Measurements from ENCODE around the gene GABRA4. TPM values are rescaled to one million over a fixed set of nuclear protein-coding genes. Genes with fewer than 3 reads are reported as not detected.

Gene GABRA4
- total and polyA plus RNA-seq, 11 donors, result 2.7 to 43.7 (median 24.6) TPM

DNA sequence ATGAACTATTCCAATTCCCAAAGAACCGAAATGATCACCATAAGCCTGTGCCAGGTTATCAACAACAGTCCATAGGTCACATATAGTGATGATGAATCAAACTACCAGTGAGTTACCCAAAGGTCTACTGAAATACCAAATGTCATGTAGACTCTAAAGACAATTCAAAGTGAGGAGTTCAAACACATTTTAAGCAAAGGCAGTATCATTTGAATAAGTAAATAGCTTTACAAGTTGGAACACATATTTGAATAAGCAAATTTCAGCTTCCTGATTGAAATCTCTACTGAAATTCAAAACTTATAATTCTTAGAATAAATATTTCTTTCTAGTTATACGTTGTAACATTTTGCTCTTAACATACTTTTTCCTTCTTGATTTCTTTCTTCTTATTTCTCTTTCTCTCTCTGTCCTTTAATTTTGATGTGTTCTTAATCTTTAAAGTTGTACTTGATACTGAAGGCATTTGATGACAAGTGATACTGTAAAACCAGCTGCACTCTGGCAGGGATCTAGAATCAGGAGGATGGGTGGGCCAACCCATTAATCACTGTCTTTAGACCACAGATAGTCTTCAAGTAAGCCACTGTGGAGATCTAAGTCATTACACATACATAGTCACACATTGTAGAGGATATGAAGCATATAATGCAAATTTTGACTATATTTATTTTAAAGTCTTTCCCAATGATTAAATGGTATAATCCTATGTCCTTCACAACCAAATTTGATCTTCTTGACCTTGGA is 34.5 kb downstream of the GABRA4 start:
- ATAC-seq, result no peak

DNA sequence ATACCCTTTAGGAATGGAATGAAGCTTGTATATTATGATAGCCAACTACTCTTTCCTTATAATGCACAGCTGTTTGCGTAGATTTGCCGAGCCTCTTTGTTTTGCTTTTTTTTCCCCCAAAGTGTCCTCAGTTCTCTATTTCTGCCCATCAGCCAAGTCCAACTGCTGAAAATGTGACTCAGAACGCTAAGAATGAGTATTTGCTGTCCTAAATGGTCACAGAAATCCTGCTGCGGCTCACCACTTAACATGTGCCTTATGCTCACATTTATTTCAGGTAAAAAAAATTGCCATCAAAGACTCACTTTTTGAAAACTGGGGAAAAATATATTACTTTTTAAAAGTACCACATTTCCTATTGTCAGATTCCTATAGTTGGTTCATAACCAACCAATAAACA is 36.9 kb downstream of the GABRA4 start:
- no peak for TF ChIP-seq POLR2A (IDR thresholded peaks at IDR 0.05)
- TF ChIP-seq, protein P1, sequence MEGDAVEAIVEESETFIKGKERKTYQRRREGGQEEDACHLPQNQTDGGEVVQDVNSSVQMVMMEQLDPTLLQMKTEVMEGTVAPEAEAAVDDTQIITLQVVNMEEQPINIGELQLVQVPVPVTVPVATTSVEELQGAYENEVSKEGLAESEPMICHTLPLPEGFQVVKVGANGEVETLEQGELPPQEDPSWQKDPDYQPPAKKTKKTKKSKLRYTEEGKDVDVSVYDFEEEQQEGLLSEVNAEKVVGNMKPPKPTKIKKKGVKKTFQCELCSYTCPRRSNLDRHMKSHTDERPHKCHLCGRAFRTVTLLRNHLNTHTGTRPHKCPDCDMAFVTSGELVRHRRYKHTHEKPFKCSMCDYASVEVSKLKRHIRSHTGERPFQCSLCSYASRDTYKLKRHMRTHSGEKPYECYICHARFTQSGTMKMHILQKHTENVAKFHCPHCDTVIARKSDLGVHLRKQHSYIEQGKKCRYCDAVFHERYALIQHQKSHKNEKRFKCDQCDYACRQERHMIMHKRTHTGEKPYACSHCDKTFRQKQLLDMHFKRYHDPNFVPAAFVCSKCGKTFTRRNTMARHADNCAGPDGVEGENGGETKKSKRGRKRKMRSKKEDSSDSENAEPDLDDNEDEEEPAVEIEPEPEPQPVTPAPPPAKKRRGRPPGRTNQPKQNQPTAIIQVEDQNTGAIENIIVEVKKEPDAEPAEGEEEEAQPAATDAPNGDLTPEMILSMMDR (IDR thresholded peaks at IDR 0.05), result no peak
- ATAC-seq (no peak), DNase-seq (no peak)
- peaks cover 0 to 7% (median 0%) of the 10 kb centered on the region in 12 donors for H3K4me1 ChIP-seq
- no peaks in the 10 kb centered on the region for H3K9me3 ChIP-seq
- no peaks in the 10 kb centered on the region for H3K36me3 ChIP-seq
- intact Hi-C loops (cut with DNase I), result loop anchor here in 1 of 10 donors (10.0 kb wide), 1 partner anchor 168 kb away; no protein-coding TSS in a partner anchor
- no peak overlapping the region for H3K4me3 ChIP-seq
- H3K27ac ChIP-seq, result no peak overlapping the region
- WGBS, 4 donors, result 62 to 73% (median 67%) methylated on average over 4 of the region's 4 CpGs
- no peaks in the 10 kb centered on the region for H3K27me3 ChIP-seq

More for the DNA sequence above, 34.5 kb downstream of the GABRA4 start:
- H3K27me3 ChIP-seq, result no peaks in the 10 kb centered on the region
- no peaks in the 10 kb centered on the region for H3K9me3 ChIP-seq
- no peaks in the 10 kb centered on the region for H3K36me3 ChIP-seq
- no peak overlapping the region for H3K4me3 ChIP-seq
- intact Hi-C loops (cut with DNase I), result loop anchor here in 1 of 10 donors (10.0 kb wide), 1 partner anchor 166 kb away; no protein-coding TSS in a partner anchor
- WGBS, 4 donors, result 71 to 81% (median 76%) methylated on average over 2 of the region's 2 CpGs
- no peaks in the 10 kb centered on the region for H3K4me1 ChIP-seq
- TF ChIP-seq, protein P1 (IDR thresholded peaks at IDR 0.05), result no peak
- TF ChIP-seq POLR2A (IDR thresholded peaks at IDR 0.05), result no peak
- H3K27ac ChIP-seq, result no peak overlapping the region
- DNase-seq, result no peak

DNA sequence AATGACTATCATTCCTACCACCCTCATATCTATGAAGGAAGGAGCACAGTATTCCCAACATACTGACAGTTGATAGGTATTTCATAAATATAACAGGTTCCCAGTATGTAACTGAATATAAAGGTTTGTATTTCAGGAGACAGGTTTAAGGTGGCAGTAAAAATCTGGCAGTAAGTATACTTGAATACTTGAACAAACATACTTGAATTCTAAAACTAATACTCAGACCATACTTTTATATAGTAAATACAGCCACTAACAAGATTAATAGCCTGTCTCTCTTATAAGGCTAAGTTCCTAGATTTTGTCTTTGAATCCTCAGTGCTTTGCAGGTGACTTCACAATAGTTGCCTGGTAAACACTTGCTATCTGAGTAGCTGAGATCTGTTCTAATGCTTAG is 37.8 kb downstream of the GABRA4 start:
- Histone ChIP-seq H3K27me3 (no peaks in the 10 kb centered on the region), H3K4me1 (peaks cover 0 to 10% (median 0%) of the 10 kb centered on the region in 12 donors), H3K36me3 (no peaks in the 10 kb centered on the region), H3K27ac (no peak overlapping the region), H3K9me3 (no peaks in the 10 kb centered on the region), H3K4me3 (no peak overlapping the region)
- intact Hi-C loops (cut with DNase I), result loop anchor here in 1 of 10 donors (10.0 kb wide), 1 partner anchor 169 kb away; no protein-coding TSS in a partner anchor
- TF ChIP-seq POLR2A (IDR thresholded peaks at IDR 0.05), result no peak
- TF ChIP-seq, protein P1 (IDR thresholded peaks at IDR 0.05), result no peak
- ATAC-seq, result no peak
- no peak for DNase-seq

DNA sequence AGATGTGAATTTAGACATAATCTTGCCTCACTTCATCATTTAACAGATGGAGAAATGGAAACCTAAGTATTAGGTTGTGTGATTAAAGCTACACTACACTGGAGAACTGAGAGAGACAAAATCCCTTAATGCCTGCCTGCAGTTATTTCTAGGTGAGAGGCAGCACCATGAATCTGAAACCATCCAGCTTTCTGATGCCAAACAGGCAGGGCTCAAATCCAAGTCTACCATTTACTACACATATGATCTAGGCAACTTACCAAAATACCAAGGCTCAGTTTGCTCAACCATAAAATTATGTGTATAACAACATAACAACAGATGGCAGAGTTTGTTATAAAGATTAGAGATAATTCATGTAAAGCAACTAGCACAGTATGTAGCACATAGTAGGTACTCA is 38.7 kb downstream of the GABRA4 start:
- DNase-seq (no peak), ATAC-seq (no peak)
- Histone ChIP-seq H3K4me1 (peaks cover 0 to 19% (median 2%) of the 10 kb centered on the region in 12 donors), H3K36me3 (no peaks in the 10 kb centered on the region), H3K27me3 (no peaks in the 10 kb centered on the region), H3K4me3 (no peak overlapping the region), H3K27ac (no peak overlapping the region), H3K9me3 (no peaks in the 10 kb centered on the region)
- intact Hi-C loops (cut with DNase I), result loop anchor here in 1 of 10 donors (10.0 kb wide), 1 partner anchor 170 kb away; no protein-coding TSS in a partner anchor
- TF ChIP-seq, protein P1 (IDR thresholded peaks at IDR 0.05), result no peak
- TF ChIP-seq POLR2A (IDR thresholded peaks at IDR 0.05), result no peak
